Neural cell (in vitro differentiated cells): ENCODE results near the gene BARHL2. TPM values are rescaled to one million over a fixed set of nuclear protein-coding genes. Genes with fewer than 3 reads are reported as not detected.

Source experiments
- H2AFZ ChIP-seq: fragments of 200-600, 300-800 bp; sonication (generic), shearing (Covaris generic); 2 replicates; pipeline ENCODE4 v1.6.0; 2014; ENCODE audit warnings: low read depth, mild to moderate bottlenecking, antibody characterized with exemption, low read length, moderate library complexity
- H3F3A ChIP-seq: fragments of 200-600 bp; shearing (Covaris generic); 2 replicates; pipeline ENCODE4 v1.6.1; 2016; ENCODE audit warnings: mild to moderate bottlenecking, moderate library complexity, mixed read lengths, antibody characterized with exemption, low read length; ENCODE audit not compliant: insufficient read depth, poor library complexity, severe bottlenecking
- H3K27ac ChIP-seq: fragments of 200-600, 300-800 bp; sonication (generic), shearing (Covaris generic); 2 replicates; pipeline ENCODE4 v1.5.1; 2014; ENCODE audit warnings: mild to moderate bottlenecking, low read length, moderate library complexity
- H3K27me3 ChIP-seq: fragments of 300-800, 200-600 bp; sonication (generic), shearing (Covaris generic); 2 replicates; pipeline ENCODE4 v1.6.0; 2014; ENCODE audit warnings: mild to moderate bottlenecking, low read depth, low read length, moderate library complexity; ENCODE audit not compliant: insufficient read depth
- H3K36me3 ChIP-seq: fragments of 300-800, 200-600 bp; sonication (generic), shearing (Covaris generic); 2 replicates; pipeline ENCODE4 v1.5.1; 2014; ENCODE audit warnings: mild to moderate bottlenecking, antibody characterized with exemption, low read length, moderate library complexity; ENCODE audit not compliant: insufficient read depth
- H3K4me2 ChIP-seq: fragments of 300-800, 200-600 bp; sonication (generic), shearing (Covaris generic); 2 replicates; pipeline ENCODE4 v1.6.0; 2014; ENCODE audit warnings: mild to moderate bottlenecking, low read length
- H3K4me3 ChIP-seq: fragments of 300-800, 200-600 bp; sonication (generic), shearing (Covaris generic); 2 replicates; pipeline ENCODE4 v1.5.1; 2014; ENCODE audit warnings: mild to moderate bottlenecking, low read length, moderate library complexity
- H3K79me2 ChIP-seq: fragments of 200-600 bp; shearing (Covaris generic); replicated peaks from 2 replicates; pipeline ENCODE4 v1.6.0; 2014; ENCODE audit warnings: mild to moderate bottlenecking, low read length, moderate library complexity; ENCODE audit not compliant: insufficient read depth
- H3K9ac ChIP-seq: fragments of 300-800, 200-600 bp; sonication (generic), shearing (Covaris generic); 2 replicates; pipeline ENCODE4 v1.6.1; 2016; ENCODE audit warnings: mild to moderate bottlenecking, low read length, mixed read lengths
- H3K9me2 ChIP-seq: fragments of 200-600 bp; shearing (Covaris generic); 2 replicates; pipeline ENCODE4 v1.6.1; 2016; ENCODE audit warnings: mild to moderate bottlenecking, low read length, mixed read lengths; ENCODE audit not compliant: insufficient read depth
- H3K9me3 ChIP-seq: fragments of 200-600, 300-800 bp; sonication (generic), shearing (Covaris generic); 2 replicates; pipeline ENCODE4 v1.6.1; 2016; ENCODE audit warnings: mild to moderate bottlenecking, mixed run types, low read length, moderate library complexity, mixed read lengths
- H4K20me1 ChIP-seq: fragments of 200-600 bp; shearing (Covaris generic); 2 replicates; pipeline ENCODE4 v1.6.1; 2016; ENCODE audit warnings: mild to moderate bottlenecking, mixed run types; ENCODE audit not compliant: insufficient read depth
- EP300 ChIP-seq: fragments of 450-650 bp; conservative IDR thresholded peaks from 2 replicates; pipeline ENCODE4 v1.6.1; 2014; ENCODE audit warnings: antibody characterized with exemption, mild to moderate bottlenecking, moderate library complexity; ENCODE audit not compliant: poor library complexity, severe bottlenecking
- EZH2 ChIP-seq: fragments of 200-600, 300-800 bp; shearing (Covaris generic), sonication (generic); IDR thresholded peaks from 2 replicates; pipeline ENCODE4 v1.6.1; 2014; ENCODE audit warnings: antibody characterized with exemption, low read length, borderline replicate concordance, mild to moderate bottlenecking; ENCODE audit not compliant: insufficient read depth, poor library complexity, severe bottlenecking
- MXI1 ChIP-seq: fragments of 450-650 bp; conservative IDR thresholded peaks from 2 replicates; pipeline ENCODE4 v1.6.1; 2014; ENCODE audit warnings: antibody characterized with exemption, mild to moderate bottlenecking; ENCODE audit not compliant: poor library complexity, severe bottlenecking
- POLR2AphosphoS5 ChIP-seq: IDR thresholded peaks from 2 replicates; pipeline ENCODE4 v1.6.1; 2012
- RAD21 ChIP-seq: fragments of 450-650 bp; conservative IDR thresholded peaks from 2 replicates; pipeline ENCODE4 v1.6.1; 2014; ENCODE audit warnings: antibody characterized with exemption, mild to moderate bottlenecking, moderate library complexity
- SMC3 ChIP-seq: fragments of 450-650 bp; conservative IDR thresholded peaks from 2 replicates; pipeline ENCODE4 v1.6.1; 2014; ENCODE audit warnings: antibody characterized with exemption, mild to moderate bottlenecking, moderate library complexity; ENCODE audit not compliant: poor library complexity
- TAF1 ChIP-seq: IDR thresholded peaks from 2 replicates; pipeline ENCODE4 v1.6.1; 2012; ENCODE audit warnings: low read depth
- polyA plus RNA-seq: library from polyadenylated mRNA; depleted of rRNA; stranded (reverse); fragments of >200 nt; gene quantifications from 2 replicates; pipeline ENCODE4 v1.2.3, GENCODE V29; 2014
- TF ChIP-seq, protein P1 (sequence below): IDR thresholded peaks from 2 replicates; pipeline ENCODE4 v1.6.1; 2012; ENCODE audit warnings: borderline replicate concordance
- TF ChIP-seq, protein P2 (sequence below): fragments of 450-650 bp; IDR thresholded peaks from 2 replicates; pipeline ENCODE4 v1.5.1; 2014; ENCODE audit warnings: antibody characterized with exemption, mild to moderate bottlenecking, moderate library complexity; ENCODE audit not compliant: poor library complexity, severe bottlenecking

The BARHL2 gene
- polyA plus RNA-seq, 1 donor from 2014 or later: not detected

DNA sequence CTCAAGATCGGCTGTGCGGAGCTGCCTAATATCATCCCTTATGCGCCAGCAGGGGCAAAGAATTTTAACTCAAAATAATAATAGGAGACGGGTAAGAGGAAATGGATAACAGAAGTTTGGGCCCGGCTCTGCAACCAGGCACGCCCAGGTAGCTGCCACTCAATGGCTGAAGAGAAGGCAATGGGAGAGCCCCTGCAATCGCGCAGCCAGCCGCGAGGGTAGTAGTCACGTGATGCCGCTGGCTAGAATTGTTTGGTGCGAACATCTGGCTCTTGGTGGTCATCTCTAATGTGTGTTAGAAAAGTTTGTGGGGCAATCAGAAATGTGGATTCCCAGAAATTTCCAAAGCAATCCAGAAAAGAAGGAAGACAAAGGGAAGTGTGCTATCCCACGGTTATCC is 12.3 kb downstream of the BARHL2 start:
- Histone ChIP-seq H3K36me3 (no peaks in the 10 kb centered on the region), H4K20me1 (no peaks in the 10 kb centered on the region), H3K79me2 (no peaks in the 10 kb centered on the region), H3K27ac (no peak overlapping the region), H3K4me3 (no peak overlapping the region), H3K9me2 (no peaks in the 10 kb centered on the region), H3K27me3 (peaks cover 95% of the 10 kb centered on the region), H2AFZ (no peak overlapping the region), H3F3A (no peaks in the 10 kb centered on the region), H3K9ac (no peak overlapping the region), H3K4me2 (no peak overlapping the region), H3K9me3 (no peaks in the 10 kb centered on the region)
- TF ChIP-seq POLR2AphosphoS5: no peak
- no peak for TF ChIP-seq SMC3
- no peak for TF ChIP-seq EZH2
- TF ChIP-seq, protein P1, sequence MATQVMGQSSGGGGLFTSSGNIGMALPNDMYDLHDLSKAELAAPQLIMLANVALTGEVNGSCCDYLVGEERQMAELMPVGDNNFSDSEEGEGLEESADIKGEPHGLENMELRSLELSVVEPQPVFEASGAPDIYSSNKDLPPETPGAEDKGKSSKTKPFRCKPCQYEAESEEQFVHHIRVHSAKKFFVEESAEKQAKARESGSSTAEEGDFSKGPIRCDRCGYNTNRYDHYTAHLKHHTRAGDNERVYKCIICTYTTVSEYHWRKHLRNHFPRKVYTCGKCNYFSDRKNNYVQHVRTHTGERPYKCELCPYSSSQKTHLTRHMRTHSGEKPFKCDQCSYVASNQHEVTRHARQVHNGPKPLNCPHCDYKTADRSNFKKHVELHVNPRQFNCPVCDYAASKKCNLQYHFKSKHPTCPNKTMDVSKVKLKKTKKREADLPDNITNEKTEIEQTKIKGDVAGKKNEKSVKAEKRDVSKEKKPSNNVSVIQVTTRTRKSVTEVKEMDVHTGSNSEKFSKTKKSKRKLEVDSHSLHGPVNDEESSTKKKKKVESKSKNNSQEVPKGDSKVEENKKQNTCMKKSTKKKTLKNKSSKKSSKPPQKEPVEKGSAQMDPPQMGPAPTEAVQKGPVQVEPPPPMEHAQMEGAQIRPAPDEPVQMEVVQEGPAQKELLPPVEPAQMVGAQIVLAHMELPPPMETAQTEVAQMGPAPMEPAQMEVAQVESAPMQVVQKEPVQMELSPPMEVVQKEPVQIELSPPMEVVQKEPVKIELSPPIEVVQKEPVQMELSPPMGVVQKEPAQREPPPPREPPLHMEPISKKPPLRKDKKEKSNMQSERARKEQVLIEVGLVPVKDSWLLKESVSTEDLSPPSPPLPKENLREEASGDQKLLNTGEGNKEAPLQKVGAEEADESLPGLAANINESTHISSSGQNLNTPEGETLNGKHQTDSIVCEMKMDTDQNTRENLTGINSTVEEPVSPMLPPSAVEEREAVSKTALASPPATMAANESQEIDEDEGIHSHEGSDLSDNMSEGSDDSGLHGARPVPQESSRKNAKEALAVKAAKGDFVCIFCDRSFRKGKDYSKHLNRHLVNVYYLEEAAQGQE: no peak

DNA sequence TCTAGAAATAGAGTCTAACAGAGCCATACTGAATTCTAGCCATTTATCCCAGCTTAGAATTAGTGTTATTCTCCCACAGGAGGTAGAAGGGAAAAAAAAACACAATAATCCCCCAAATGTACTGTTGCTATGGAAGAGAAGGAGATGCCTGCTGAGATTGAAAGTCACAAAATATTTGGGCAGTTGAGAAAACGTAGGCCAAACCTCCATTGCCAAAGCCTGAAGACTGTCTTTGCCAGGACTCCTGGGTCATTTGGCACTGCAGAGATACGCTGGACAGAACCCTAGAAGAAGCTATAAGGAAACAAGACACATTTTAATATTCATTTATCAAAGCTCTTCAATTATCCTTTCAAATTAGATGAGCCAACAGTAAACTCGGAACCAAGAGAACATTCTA is 22.3 kb downstream of the BARHL2 start:
- Histone ChIP-seq H3K27ac (no peak overlapping the region), H3F3A (no peaks in the 10 kb centered on the region), H4K20me1 (no peaks in the 10 kb centered on the region), H2AFZ (no peak overlapping the region), H3K27me3 (peaks cover 12% of the 10 kb centered on the region), H3K79me2 (no peaks in the 10 kb centered on the region), H3K9me2 (no peaks in the 10 kb centered on the region), H3K4me2 (no peak overlapping the region), H3K9ac (no peak overlapping the region), H3K36me3 (no peaks in the 10 kb centered on the region), H3K4me3 (no peak overlapping the region), H3K9me3 (no peaks in the 10 kb centered on the region)
- TF ChIP-seq, protein P1: no peak
- TF ChIP-seq, protein P2, sequence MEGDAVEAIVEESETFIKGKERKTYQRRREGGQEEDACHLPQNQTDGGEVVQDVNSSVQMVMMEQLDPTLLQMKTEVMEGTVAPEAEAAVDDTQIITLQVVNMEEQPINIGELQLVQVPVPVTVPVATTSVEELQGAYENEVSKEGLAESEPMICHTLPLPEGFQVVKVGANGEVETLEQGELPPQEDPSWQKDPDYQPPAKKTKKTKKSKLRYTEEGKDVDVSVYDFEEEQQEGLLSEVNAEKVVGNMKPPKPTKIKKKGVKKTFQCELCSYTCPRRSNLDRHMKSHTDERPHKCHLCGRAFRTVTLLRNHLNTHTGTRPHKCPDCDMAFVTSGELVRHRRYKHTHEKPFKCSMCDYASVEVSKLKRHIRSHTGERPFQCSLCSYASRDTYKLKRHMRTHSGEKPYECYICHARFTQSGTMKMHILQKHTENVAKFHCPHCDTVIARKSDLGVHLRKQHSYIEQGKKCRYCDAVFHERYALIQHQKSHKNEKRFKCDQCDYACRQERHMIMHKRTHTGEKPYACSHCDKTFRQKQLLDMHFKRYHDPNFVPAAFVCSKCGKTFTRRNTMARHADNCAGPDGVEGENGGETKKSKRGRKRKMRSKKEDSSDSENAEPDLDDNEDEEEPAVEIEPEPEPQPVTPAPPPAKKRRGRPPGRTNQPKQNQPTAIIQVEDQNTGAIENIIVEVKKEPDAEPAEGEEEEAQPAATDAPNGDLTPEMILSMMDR: no peak
- no peak for TF ChIP-seq SMC3
- TF ChIP-seq MXI1: no peak
- no peak for TF ChIP-seq RAD21
- no peak for TF ChIP-seq EP300
- TF ChIP-seq TAF1: no peak
- TF ChIP-seq POLR2AphosphoS5: no peak
- no peak for TF ChIP-seq EZH2
